Right cardiac atrium (tissue), 5 donors: ENCODE data around the gene SHC3. TPM values are rescaled to one million over a fixed set of nuclear protein-coding genes. Genes with fewer than 3 reads are reported as not detected.

Experiments used
- ATAC-seq, 2 donors: fragments of 200-7000 bp; cut with Tn5 transposase; one replicate each; pipeline versions ENCODE4 v1.8.0 to v1.9.1; 2020; ENCODE audit warnings: moderate library complexity in 2 of 2, mild to moderate bottlenecking in 1 of 2
- DNase-seq, 3 donors: peaks; one replicate each; pipeline ENCODE4 v3.0.0-alpha.2; 2020
- H3K27ac ChIP-seq: one replicate; pipeline ENCODE4 v1.5.1; 2013; ENCODE audit warnings: mild to moderate bottlenecking, low read length, control low read depth, moderate library complexity
- H3K27me3 ChIP-seq: one replicate; pipeline ENCODE4 v1.6.1; 2013; ENCODE audit not compliant: control insufficient read depth, insufficient read depth
- H3K4me1 ChIP-seq: one replicate; pipeline ENCODE4 v1.6.1; 2013; ENCODE audit warnings: low read length; ENCODE audit not compliant: control insufficient read depth, insufficient read depth
- H3K4me3 ChIP-seq: one replicate; pipeline ENCODE4 v1.5.1; 2013; ENCODE audit warnings: low read length, control low read depth
- H3K9me3 ChIP-seq: one replicate; pipeline ENCODE4 v1.6.1; 2013; ENCODE audit warnings: low read length; ENCODE audit not compliant: control insufficient read depth
- WGBS: extraction: QIAGEN DNeasy Blood & Tissue Kit; methylation state at CpG from one replicate; pipeline ENCODE4 v1.1.7; 2013; 5-methylcytosine and 5-hydroxymethylcytosine counted together
- intact Hi-C, 4 donors: fragments of 100-400 bp; cut with DNase I; formaldehyde crosslinking; loops; one replicate each; pipeline versions ENCODE4 v1.11.0 to v1.14.0; 2022 to 2023
- polyA plus RNA-seq: library from polyadenylated mRNA; stranded (reverse); fragments of 200-250 nt; gene quantifications from one replicate; pipeline ENCODE4 v1.2.3, GENCODE V29; 2013
- total RNA-seq, 4 donors: library from RNA; stranded (reverse); fragmentation: NEBNext Ultra II Directional; extraction: Animal tissue kit (Norgen Biotek cat#: 25700); gene quantifications; one replicate each; pipeline ENCODE4 v1.2.1, GENCODE V29; 2021
- donor health status: healthy with polysubstance abuse.
- donor health status: DM: no; HTN: yes; CAD: no.
- donor health status: DM: no; HTN: no; CAD: no.
- donor health status: DM: no; HTN: yes; CAD: no; lungs with severe emphysema.
- donor health status: DM: yes; HTN: yes; CAD: no.

SHC3 gene
- total and polyA plus RNA-seq, 5 donors, result 0.29 to 3.1 (median 1.1) TPM

- WGBS, result 79% methylated on average over 8 of the region's 8 CpGs
- Histone ChIP-seq H3K4me3 (no peak overlapping the region), H3K9me3 (no peaks in the 10 kb centered on the region), H3K4me1 (no peaks in the 10 kb centered on the region), H3K27ac (no peak overlapping the region), H3K27me3 (no peaks in the 10 kb centered on the region)
- DNase-seq (no peak), ATAC-seq (no peak)
- intact Hi-C loops, result no loop called here
Observed at GRCh38 chr9:88969646-88970373, 208.8 kb downstream of the SHC3 start.

- intact Hi-C loops, result no loop called here
- Histone ChIP-seq H3K27ac (no peak overlapping the region), H3K4me3 (no peak overlapping the region), H3K9me3 (no peaks in the 10 kb centered on the region), H3K27me3 (no peaks in the 10 kb centered on the region), H3K4me1 (no peaks in the 10 kb centered on the region)
- ATAC-seq, result no peak
- DNase-seq, result no peak
- 89% methylated on average over 4 of the region's 4 CpGs for WGBS
Observed at GRCh38 chr9:88968799-88969198, 209.8 kb downstream of the SHC3 start.

GRCh38 chr9:88966894-88967676, 211.5 kb downstream of the SHC3 start:
- 84% methylated on average over 10 of the region's 10 CpGs for WGBS

GRCh38 chr9:88965473-88965872, 213.1 kb downstream of the SHC3 start:
- no peak overlapping the region for H3K4me3 ChIP-seq
- DNase-seq (peak in 1 of 3 donors; percentile 60), ATAC-seq (peak; percentile 43 to 67)
- H3K4me1 ChIP-seq, result no peaks in the 10 kb centered on the region
- no peaks in the 10 kb centered on the region for H3K9me3 ChIP-seq
- H3K27ac ChIP-seq, result no peak overlapping the region
- no peaks in the 10 kb centered on the region for H3K27me3 ChIP-seq
- 66% methylated on average over 8 of the region's 8 CpGs for WGBS
- intact Hi-C loops, result no loop called here

More at GRCh38 chr9:88966894-88967676, 211.5 kb downstream of the SHC3 start:
- ATAC-seq (no peak), DNase-seq (no peak)
- H3K27me3 ChIP-seq, result no peaks in the 10 kb centered on the region
- intact Hi-C loops, result no loop called here
- no peak overlapping the region for H3K4me3 ChIP-seq
- H3K9me3 ChIP-seq, result no peaks in the 10 kb centered on the region
- no peaks in the 10 kb centered on the region for H3K4me1 ChIP-seq
- no peak overlapping the region for H3K27ac ChIP-seq

GRCh38 chr9:88960632-88961031, 218.0 kb downstream of the SHC3 start:
- H3K27ac ChIP-seq, result no peak overlapping the region
- WGBS, result 73% methylated on average over 3 of the region's 3 CpGs
- DNase-seq (no peak), ATAC-seq (no peak)
- intact Hi-C loops, result no loop called here
- H3K4me1 ChIP-seq, result no peaks in the 10 kb centered on the region
- no peak overlapping the region for H3K4me3 ChIP-seq
- no peaks in the 10 kb centered on the region for H3K9me3 ChIP-seq
- H3K27me3 ChIP-seq, result no peaks in the 10 kb centered on the region

- H3K27me3 ChIP-seq, result no peaks in the 10 kb centered on the region
- WGBS, result 89% methylated on average over 5 of the region's 5 CpGs
- ATAC-seq (no peak), DNase-seq (no peak)
- H3K4me1 ChIP-seq, result no peaks in the 10 kb centered on the region
- intact Hi-C loops, result loop anchor here in 1 of 4 donors (10.0 kb wide), 1 partner anchor 175 kb away; no protein-coding TSS in a partner anchor
- no peak overlapping the region for H3K27ac ChIP-seq
- no peak overlapping the region for H3K4me3 ChIP-seq
- H3K9me3 ChIP-seq, result no peaks in the 10 kb centered on the region
Observed at GRCh38 chr9:88959727-88960469, 218.7 kb downstream of the SHC3 start.

GRCh38 chr9:88957526-88957925, 221.1 kb downstream of the SHC3 start:
- ATAC-seq (no peak), DNase-seq (no peak)
- intact Hi-C loops, result loop anchor here in 1 of 4 donors (10.0 kb wide), 1 partner anchor 173 kb away; no protein-coding TSS in a partner anchor
- Histone ChIP-seq H3K27ac (no peak overlapping the region), H3K4me1 (peaks cover 6% of the 10 kb centered on the region), H3K4me3 (no peak overlapping the region), H3K9me3 (no peaks in the 10 kb centered on the region), H3K27me3 (no peaks in the 10 kb centered on the region)
- WGBS, result 84% methylated on average over 3 of the region's 3 CpGs

Other genes starting within 250 kb of the SHC3 start
- 10 to 100 TPM; 37.2 to 51.6 (median 38.3) TPM for gene S1PR3, start 187.3 kb downstream of the SHC3 start, total RNA-seq
- gene S1PR3, start 187.3 kb downstream of the SHC3 start, polyA plus RNA-seq, result 24.9 TPM
- gene CKS2, start 132.4 kb upstream of the SHC3 start, total RNA-seq, result 1 to 10 TPM; 2.8 to 7.2 (median 4.2) TPM
- 11.7 TPM for gene CKS2, start 132.4 kb upstream of the SHC3 start, polyA plus RNA-seq
- 10 to 100 TPM; 16.2 to 20.6 (median 17.4) TPM for gene SECISBP2, start 139.7 kb upstream of the SHC3 start, total RNA-seq
- 14.6 TPM for gene SECISBP2, start 139.7 kb upstream of the SHC3 start, polyA plus RNA-seq